GM18873 (cell line): ENCODE measurements around the gene SDK2.

Experiments
- ATAC-seq: cut with Tn5 transposase; IDR thresholded peaks from one replicate; pipeline ENCODE4 v1.9.1; 2021; ENCODE audit warnings: mild to moderate bottlenecking, moderate library complexity, moderate number of reproducible peaks; ENCODE audit not compliant: unreplicated experiment, low FRiP score

SDK2 gene

DNA sequence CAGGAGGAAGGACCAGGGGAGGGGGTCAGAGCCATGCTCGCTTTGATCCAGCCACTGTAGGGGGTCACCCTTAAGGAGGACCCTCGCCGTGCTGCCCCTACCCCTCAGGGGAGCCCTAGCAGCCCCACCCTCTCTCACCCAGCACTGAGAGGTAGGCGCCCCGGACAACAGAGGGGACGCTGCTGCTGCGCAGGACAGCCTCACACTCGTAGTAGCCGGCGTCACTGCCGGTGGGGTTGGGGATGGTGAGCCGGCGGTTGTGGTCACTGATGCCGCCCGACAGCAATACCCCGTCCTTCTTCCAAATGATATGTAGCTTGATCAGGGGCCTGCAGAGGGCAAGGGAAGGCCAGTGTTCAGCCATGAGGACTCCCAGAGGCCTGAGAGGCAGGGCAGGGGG is 206.4 kb downstream of the SDK2 start:
- ATAC-seq: no peak

DNA sequence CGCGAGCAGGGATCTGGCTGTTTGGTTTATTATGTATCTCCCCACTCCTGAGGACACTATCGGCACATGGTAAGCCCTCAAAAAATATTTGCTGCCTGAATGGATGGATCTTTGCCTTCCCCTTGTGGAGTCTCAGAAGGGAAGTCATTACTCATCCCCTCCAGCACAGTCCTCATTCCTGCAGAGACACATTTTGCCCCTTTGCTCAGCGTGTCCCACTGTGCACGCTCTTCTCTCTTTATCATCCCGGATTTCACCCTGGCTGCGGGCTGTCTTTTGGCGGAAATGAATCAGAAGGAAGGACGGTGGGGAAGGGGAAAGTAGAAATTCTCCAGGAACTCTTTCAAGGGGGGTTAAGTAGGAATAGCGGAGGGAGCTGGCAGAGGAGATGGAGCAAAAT is 207.3 kb downstream of the SDK2 start:
- ATAC-seq: no peak

DNA sequence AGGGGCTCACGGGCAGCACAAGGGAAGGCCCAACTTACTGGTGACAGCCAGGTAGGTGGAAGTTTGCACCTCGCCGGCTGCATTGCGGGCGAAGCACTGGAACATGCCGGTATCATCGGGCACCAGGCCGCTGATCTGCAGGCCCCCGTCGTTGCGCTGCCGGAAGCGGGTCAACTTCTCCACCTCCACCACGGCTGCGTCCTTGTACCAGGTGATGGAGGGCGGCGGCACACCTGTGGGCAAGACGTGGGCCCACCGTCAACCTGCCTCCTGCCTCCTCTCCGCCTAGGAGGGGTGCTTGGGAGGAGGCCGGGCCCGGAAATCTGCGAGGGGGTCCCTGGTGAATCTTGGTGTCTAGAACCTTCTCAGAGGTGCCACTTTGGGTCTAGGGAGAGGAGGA is 208.8 kb downstream of the SDK2 start:
- no peak for ATAC-seq

DNA sequence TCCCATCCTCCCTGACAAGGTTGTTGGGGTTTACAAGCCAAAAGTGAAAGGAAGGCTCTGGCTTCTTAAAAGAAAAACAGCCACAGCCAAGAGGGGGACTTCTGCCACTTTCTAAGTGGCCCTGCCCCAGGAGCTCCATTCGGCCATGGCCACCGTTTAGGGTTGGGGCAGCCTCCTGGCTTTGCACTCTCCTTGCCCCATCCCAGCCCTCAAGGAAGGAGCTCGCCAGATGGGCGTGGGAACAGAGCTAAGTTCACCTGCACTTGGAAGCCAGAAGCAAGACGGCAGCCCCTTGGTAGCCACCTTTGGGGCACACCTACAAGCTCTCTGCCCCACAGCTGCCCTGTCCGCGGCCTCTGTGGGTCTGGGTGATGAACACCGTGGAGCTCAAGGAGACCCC is 210.1 kb downstream of the SDK2 start:
- ATAC-seq: no peak

DNA sequence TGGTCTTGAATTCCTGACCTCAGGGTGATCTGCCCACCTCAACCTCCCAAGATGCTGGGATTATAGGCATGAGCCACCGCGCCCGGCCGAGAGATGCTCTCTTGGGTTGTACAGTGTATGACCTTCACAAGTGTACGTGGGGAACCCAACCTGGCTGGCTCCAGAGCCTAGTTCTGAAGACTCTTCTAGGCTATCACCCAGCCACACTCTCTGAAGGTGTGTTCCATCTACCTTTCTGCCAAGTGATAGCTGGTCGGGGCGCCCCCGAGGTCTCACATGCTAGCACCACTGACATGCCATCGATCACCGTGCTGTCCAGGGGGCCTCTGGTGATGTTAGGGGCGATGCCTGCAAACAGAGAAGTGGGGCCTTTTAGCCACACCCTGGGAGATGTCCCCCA is 210.7 kb downstream of the SDK2 start:
- ATAC-seq: no peak

DNA sequence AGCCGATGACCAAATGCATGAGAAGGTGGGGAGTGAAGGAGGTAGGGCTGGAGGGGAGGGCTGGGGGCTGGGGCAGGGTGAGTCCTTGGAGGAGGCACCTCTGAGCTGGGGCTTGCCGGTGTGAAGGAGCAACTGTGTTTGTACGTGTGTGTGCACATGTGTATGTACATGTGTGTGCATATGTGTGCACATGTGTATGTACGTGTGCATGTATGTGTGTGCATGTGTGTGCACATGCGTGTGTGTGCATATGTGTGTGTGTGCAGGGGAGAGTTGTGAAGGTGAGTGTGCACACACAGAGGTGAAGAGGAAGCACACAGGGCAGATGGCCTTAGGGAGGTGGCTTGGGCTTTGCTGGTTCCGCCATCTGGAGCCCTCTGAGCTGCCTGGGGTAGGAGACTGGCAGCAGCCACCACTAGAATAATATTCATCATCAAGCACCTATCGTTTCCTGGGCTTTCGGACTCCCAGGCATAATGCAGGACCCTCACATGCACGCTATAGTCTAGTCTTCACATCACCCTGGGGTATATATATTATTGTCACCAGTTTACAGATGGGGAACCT is 211.5 kb downstream of the SDK2 start:
- ATAC-seq: no peak

DNA sequence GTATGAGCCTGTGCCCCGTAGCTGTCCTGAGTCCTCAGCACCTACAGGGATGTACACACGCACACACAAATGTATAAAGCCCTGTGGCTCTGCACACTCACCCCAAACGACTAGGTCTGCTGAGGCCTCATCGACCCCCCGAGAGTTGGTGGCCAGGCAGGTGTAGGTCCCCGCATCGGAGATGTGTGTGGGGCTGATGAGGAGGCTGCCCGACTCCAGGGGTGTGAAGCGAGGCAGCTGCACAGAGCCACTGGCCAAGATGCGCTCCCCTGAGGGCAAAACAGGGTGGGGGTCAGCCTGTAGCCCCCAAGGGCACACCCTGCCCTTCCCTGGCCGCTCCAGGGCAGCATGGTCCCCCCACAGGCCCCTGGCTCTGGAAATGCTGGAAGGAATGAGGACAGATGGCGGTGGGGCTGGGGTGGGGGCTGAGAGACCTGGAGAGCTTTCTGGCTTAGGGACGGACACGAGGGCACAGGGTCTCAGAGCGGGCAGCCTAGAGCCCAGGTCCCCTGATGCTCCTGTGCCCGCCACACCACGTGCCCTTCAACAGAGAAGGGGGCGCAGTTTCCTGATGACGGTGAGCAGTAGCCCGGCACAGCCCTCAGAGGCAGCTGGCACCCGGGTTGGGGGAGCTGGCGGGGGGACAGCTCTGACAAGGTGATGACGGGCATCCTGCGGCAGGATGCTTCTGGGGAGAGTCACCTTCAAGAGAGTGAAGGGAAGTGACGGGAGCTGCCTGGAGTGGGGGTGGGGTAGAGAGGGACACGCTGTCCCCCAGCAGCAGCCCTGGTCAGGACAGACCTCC is 212.6 kb downstream of the SDK2 start:
- no peak for ATAC-seq

DNA sequence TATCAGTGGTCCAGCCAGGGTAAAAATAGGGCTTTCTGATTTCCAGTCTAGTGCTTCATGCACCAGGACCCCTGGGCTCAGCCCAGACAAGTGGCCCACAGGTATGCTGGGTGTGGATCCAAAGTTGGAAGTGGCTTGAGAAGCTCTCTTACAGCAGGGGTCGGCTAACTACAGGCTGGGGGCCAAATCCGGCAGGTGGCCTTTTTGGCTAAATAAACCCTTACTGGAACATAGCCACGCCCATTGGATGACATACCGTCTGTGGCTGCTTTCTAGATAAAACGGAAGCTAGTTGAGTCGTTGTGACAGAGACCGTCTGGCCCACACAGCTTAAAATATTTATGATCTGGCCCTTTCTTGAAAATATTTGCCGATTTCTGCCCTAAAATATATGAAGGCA is 213.4 kb downstream of the SDK2 start:
- ATAC-seq: no peak

DNA sequence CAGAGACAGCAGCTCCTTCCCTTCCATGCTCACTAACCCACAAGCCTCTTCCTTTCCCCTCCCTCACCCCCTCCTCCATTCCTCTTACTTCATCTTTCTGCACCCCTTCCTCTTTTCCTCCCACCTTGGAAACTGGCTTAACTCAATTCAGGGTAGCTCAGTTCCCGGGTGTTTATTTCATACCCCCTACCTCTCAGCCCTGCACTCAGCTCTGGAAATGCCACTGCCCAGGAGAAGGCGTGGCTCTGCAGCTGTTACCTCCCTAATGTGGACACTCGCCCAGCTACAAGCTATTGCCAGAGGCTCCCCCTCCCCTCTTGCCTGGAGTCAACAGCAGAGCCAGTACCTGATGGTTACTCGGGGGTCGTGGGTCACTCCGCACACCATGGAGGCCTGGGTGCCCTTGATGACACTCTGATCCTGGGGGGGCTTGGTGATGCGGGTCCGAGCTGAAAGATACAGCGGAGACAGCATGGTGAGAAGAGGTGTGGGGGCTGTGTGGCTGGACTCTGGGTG is 214.0 kb downstream of the SDK2 start:
- ATAC-seq: no peak

DNA sequence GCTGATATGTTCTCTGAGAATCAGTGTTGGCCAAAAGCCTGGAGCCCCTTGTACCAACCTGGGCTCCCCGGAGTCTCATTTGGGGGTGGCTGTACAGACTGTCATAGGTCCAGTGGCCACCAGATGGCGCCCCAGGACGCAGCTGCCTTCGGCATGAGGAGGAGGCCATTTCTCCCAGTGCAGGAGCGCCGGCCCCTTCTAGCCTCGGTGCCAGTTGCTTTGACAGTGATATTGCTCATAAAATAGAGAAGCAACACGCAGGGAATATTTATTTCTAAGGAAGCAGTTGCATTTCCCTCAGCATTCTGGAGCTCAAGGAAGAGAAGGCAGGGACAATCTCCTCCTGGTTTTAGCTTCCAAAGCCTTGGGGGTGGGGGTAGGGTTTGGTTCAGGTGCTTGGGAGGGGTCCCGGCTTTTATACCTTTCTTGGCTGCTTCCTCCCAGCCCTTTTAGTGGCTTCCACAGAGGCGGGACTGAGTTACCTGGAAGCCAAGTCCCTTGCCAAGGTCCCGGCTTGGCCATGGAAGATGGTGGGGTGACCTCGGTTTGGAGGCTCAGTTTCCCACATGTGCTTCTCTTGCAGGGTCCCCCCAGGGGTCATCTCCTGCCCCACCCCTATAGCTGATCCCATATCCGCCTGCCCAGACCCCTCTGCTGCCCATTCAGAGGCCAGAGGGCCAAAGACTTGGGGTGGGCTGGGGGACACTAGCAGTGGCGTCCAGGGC is 214.6 kb downstream of the SDK2 start:
- ATAC-seq: no peak

DNA sequence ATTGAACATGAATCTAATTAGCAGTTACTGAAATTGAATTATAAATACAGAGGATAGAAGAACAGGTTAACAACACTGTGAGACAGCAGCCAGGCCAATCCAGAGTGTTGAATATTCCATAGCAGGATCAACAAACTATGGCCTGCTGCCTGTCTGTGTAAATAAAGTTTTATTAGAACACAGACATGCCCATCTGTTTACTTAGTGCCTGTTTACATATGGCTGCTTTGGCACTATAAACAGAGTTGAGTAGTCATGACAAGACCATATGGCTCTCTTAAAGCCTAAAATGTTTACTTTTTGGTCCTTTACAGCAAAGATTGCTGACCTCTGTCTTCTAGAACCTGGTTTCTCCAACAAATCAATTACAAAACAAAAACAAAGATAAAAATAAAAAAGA is 217.0 kb downstream of the SDK2 start:
- ATAC-seq: no peak

DNA sequence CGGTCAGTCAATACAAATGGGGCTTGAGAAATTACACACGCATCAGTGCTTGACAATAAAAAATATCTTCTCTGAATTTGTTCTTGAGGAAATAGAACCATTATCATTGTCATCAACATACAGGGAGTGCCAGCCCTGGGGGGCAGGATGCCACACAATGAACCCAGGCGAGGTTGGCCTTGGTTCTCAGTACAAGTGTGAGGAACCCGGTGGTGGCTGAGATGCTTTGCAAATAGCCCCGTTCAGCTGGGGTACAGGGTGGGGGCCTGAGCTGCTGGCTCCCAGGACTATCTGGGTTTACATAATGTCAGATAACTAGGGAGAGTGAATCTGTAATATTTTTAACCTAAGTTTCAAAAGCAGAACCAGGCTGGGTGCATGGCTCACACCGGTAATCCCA is 219.7 kb downstream of the SDK2 start:
- ATAC-seq: no peak

DNA sequence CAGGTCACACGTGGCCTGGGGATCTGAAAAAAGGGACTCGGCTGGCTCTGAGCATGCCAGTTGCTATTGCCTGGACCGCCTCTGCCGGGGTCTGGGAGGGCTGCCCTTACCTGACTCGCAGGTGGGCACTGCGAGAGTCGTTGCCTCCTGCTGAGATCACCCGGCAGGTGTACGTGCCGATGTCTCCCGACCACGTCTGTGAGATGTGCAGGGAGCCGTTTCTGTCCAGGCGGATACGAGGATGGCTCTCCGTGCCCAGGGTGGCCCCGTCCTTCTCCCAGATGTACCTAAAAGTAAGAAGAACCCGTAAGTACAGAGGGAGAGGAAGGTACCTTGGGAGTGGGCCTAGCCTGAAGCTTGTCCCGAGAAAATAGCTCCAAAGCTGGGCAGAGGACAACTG is 220.4 kb downstream of the SDK2 start:
- no peak for ATAC-seq

DNA sequence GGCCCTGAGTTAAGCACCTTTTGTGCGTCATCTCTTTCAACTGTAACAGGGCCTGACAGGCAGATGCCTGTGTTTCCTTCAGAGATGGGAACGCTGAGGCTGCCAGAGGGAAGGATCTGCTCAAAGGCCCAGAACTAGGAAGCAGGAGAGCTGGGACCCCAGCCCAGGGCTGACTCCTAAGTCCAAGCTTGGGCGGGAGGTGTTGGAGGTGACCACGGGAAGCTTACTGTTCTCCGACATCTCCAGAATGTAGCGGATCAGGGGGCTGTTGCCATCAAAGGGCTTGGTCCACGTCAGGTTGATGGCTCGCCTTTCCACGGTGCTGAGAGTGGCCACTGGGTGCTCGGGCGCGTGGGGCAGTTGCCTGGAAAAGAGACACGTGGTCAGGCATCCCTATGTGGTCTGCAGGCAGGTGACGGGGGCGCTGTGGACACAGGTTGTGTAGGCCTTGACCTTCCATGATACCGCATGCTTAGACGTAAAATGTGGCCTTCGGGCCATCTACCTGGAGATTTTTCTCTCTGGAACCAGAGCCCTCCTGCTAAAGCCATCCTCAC is 221.0 kb downstream of the SDK2 start:
- ATAC-seq: no peak

DNA sequence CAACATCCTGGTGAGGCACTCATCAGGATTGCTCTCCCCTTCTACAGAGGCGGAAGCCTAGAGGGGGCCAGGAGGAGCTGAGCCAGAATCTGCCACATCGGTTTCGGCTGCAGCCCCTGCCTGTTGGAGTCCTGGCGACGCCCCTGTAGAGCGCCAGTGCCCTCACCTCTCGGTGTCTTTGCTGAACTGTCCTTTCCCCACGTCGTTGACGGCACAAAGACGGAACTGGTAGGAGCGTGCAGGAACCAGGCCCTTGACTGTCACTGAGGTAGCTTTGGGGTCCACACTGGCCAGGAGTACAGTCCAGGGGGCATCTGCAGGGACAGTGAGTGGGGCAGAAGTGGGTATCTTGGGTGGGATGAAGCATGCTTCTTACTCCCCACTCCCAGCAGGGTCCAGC is 222.1 kb downstream of the SDK2 start:
- ATAC-seq: no peak

DNA sequence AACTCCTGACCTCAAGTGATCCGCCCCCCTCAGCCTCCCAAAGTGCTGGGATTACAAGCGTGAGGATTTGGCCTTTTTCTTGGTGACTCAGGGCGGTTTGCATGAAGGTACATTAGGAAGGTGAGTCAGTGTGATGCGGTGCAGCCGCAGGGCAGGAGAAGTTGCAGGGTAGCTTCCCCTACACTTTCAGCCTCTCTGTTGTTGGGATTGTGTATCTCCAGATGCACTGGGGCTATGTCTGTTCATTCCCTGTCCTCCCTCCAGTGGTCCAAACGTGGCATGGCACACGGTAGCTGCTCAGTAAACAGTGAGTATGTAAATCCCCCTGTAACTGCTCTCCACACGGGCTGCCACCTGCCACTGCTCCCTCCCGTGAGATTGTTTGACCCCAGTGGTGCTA is 223.3 kb downstream of the SDK2 start:
- ATAC-seq: no peak

DNA sequence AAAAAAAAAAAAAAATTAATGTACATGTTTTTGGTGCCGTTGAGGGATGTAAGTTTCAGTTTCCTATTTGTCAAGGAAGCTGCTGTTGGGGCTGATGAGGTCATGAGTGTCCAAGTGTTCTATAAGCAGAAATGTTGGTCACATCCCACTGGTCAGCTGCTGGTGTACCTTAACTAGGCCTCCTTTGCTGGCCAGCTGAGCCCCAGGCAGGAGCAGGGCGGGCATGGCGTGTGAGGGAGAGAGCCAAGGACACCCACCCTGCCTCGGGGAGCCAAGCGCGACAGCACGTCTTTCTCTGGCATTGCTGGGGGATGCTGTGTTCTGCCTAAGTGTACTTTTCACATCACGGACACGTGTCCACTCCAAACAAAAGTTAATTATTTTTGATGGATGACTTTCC is 224.4 kb downstream of the SDK2 start:
- ATAC-seq: no peak

DNA sequence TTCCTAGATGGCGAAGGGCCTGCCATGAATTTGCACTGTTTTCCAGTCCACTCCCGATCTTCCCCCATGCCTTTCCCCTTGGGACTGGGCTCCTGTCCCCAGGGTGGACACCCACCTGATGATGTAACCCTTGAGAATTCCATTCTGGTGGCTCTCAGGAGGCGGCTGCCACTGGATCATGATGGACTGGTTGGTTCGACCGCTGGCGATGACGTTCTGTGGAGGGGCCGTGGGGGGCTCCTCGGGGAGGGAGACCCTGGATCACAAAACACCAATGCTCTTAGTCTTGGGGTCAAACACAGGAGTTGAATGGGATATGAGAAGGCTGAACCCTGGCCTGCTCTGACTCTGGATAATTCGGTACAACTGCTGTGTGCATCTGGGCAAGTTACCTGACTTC is 225.2 kb downstream of the SDK2 start:
- ATAC-seq: no peak

DNA sequence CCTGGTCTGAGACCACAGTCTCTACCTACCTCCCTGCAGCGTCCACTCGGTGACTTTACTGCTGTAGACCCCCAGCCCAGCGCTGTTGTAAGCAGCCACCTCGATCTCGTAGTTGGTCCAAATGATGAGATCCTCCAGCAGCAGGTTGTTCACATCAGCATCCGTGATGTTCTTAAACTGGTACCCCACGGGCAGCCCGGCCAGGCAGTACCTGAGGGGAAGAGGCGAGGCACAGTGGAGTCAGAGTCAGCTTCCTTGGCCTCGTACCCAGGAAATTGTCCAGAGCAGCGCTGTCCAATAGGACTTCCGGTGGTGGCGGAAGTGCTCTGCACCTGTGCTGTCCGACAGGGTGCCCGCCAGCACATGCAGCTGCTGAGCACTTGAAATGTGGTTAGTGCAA is 228.5 kb downstream of the SDK2 start:
- ATAC-seq: no peak

DNA sequence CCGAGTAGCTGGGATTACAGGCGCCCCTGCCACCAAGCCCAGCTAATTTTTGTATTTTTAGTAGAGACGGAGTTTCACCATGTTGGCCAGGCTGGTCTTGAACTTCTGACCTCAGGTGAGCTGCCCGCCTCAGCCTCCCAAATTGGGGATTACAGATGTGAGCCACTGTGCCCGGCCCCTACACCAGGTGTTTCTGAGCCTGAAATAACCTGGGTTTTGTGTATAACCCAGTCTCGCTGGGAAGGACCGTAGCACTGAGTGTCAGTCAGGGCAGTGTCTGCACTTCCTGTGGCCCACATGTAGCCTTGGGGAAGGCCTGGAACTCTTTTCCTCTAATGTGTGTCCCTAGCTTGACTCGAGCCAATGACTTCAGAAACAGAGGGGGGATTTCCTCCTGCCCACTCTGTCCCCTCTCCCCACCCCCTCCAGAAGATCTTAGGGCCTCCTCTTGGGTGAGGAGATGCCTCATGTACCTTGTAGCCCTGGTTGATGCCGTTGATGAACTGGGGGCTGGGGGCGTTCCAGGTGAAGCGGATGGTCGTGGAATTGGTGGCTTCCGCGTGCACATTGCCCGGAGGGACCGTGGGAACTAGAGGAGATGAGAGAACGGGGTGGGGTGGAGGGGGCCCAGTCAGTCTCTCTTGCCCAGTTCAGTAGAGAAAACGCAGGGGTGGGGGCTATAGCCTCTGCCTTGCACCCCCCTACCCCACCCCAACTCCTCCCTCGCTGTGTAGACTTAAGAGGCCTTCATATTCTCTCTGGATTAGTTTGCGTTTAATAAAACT is 229.9 kb downstream of the SDK2 start:
- ATAC-seq: no peak

DNA sequence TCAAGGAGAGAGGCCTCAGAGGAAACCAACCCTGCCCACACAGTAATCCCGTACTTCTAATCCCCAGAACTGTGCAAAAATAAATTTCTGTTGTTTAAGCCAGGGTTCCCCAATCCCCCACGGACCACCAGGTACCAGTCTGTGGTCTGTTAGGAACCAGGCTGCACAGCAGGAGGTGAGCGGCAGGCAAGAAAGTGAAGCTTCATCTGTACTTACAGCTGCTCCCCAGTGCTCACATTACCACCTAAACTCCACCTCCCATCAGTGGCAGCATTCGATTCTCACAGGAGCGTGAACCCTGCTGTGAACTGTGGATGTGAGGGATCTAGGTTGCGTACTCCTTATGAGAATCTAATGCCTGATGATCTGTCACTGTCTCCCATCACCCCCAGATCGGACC is 231.3 kb downstream of the SDK2 start:
- ATAC-seq: no peak
